GM12878 (cell line): ENCODE results near the gene SLC22A31. TPM values are rescaled to one million over a fixed set of nuclear protein-coding genes. Genes with fewer than 3 reads are reported as not detected.

Experiments used
- ATAC-seq: fragments of 200-7000 bp; cut with Tn5 transposase; 3 replicates; pipeline ENCODE4 v1.9.1; 2020; ENCODE audit warnings: mild to moderate bottlenecking, moderate library complexity
- BruUV-seq: library from RNA; stranded (reverse); fragments of 400-500 nt; replicated peaks from 2 replicates; lab custom pipeline; 2021; lab: Mats Ljungman, UMichigan
- CTCF ChIA-PET: fragments of 300-600 bp; sonication (Branson Sonifier 250); formaldehyde crosslinking; extraction: SDS; loops from one replicate; lab custom pipeline; 2021; ENCODE audit warnings: inconsistent platforms; lab: Yijun Ruan, JAX
- POLR2A ChIA-PET: fragments of 350-600 bp; formaldehyde crosslinking; extraction: SDS; loops from one replicate; lab custom pipeline; 2021; ENCODE audit warnings: inconsistent platforms; lab: Charles Lee
- RAD21 ChIA-PET: fragments of 300-600 bp; sonication (Branson Sonifier 250); formaldehyde crosslinking; loops from one replicate; lab custom pipeline; 2023; ENCODE audit warnings: antibody characterized with exemption; ENCODE audit not compliant: unreplicated experiment; lab: Charles Lee
- SMC1A ChIA-PET: fragments of 300-600 bp; sonication (Branson Sonifier 250); formaldehyde crosslinking; loops from one replicate; lab custom pipeline; 2023; ENCODE audit not compliant: unreplicated experiment, uncharacterized antibody; lab: Charles Lee
- DNase-seq: peaks from one replicate; pipeline ENCODE4 v3.0.0-alpha.2; 2011; ENCODE audit warnings: low read depth, low spot score
- FAIRE-seq: peaks from 3 replicates; lab custom pipeline; 2011; peaks lifted over from hg19 to GRCh38; lab: Jason Lieb, UNC
- H2AFZ ChIP-seq: 2 replicates; pipeline ENCODE4 v1.6.0; 2011; ENCODE audit warnings: low read depth, low read length, control low read depth; ENCODE audit not compliant: control insufficient read depth
- H3K27ac ChIP-seq: 2 replicates; pipeline ENCODE4 v1.5.1; 2011; ENCODE audit warnings: control low read depth; ENCODE audit not compliant: control insufficient read depth, insufficient read depth
- H3K27me3 ChIP-seq, 2 experiments: replicated peaks in 1 of 2; 2 replicates each; pipeline versions ENCODE4 v1.6.0 to v1.6.1; 2011; ENCODE audit warnings: low read length in 1 of 2; ENCODE audit not compliant: control insufficient read depth in 2 of 2, insufficient read depth in 2 of 2
- H3K36me3 ChIP-seq, 2 experiments: 2 replicates each; pipeline ENCODE4 v1.5.1; 2011; ENCODE audit warnings: low read length in 1 of 2; ENCODE audit not compliant: control insufficient read depth in 2 of 2, insufficient read depth in 2 of 2
- H3K4me1 ChIP-seq: 2 replicates; pipeline ENCODE4 v1.6.1; 2011; ENCODE audit warnings: mild to moderate bottlenecking, low read length, moderate library complexity, mixed read lengths; ENCODE audit not compliant: control insufficient read depth, insufficient read depth
- H3K4me2 ChIP-seq: 2 replicates; pipeline ENCODE4 v1.6.0; 2011; ENCODE audit warnings: control low read depth; ENCODE audit not compliant: control insufficient read depth, insufficient read depth
- H3K4me3 ChIP-seq: fragments of 200-600 bp; sonication (generic); 2 replicates; pipeline ENCODE4 v1.5.1; 2016
- H3K79me2 ChIP-seq: 2 replicates; pipeline ENCODE4 v1.6.0; 2011; ENCODE audit warnings: low read length; ENCODE audit not compliant: control insufficient read depth, insufficient read depth
- H3K9ac ChIP-seq: 2 replicates; pipeline ENCODE4 v1.8.0; 2011; ENCODE audit warnings: low read length, control low read depth, mixed read lengths; ENCODE audit not compliant: control insufficient read depth, insufficient read depth
- H3K9me3 ChIP-seq: replicated peaks from 3 replicates; pipeline ENCODE4 v1.5.1; 2011; ENCODE audit warnings: mild to moderate bottlenecking, low read length; ENCODE audit not compliant: control insufficient read depth, insufficient read depth
- H4K20me1 ChIP-seq: 2 replicates; pipeline ENCODE4 v1.6.0; 2011; ENCODE audit not compliant: control insufficient read depth, insufficient read depth
- LARP7 ChIP-seq: fragments of 450-650 bp; IDR thresholded peaks from 2 replicates; pipeline ENCODE4 v1.6.1; 2017; ENCODE audit warnings: mild to moderate bottlenecking
- MYC ChIP-seq: IDR thresholded peaks from 2 replicates; pipeline ENCODE4 v1.6.1; 2011; ENCODE audit warnings: mild to moderate bottlenecking, low read length, moderate library complexity, inconsistent platforms; ENCODE audit not compliant: insufficient read depth, insufficient replicate concordance, insufficient read length, severe bottlenecking
- WGBS: methylation state at CpG from one replicate; pipeline ENCODE4 v1.1.6; 2016; ENCODE audit warnings: low lambda C conversion rate; ENCODE audit not compliant: insufficient replicate concordance, insufficient coverage; ENCODE audit errors: missing lambda C conversion rate; 5-methylcytosine and 5-hydroxymethylcytosine counted together
- in situ Hi-C: fragments of 300-500 bp; cut with MboI; formaldehyde crosslinking; loops from 9 replicates; pipeline ENCODE4 v1.14.3; 2018; ENCODE audit warnings: mixed read lengths
- intact Hi-C: fragments of 100-400 bp; cut with micrococcal nuclease; formaldehyde crosslinking; loops from one replicate; pipeline ENCODE4 v1.14.2; 2022; ENCODE audit not compliant: unreplicated experiment
- polyA plus RNA-seq, 11 experiments: library from polyadenylated mRNA; depleted of rRNA in 4 of 11; unstranded in 6 of 11; stranded (reverse) in 5 of 11; fragments of >200 nt; fragmentation: Nextera tagmentation in 4 of 11; fragmentation: Illumina TruSeq in 1 of 11; extraction: Ambion mirVana in 4 of 11; extraction: Trizol in 1 of 11; gene quantifications; 1 replicate in 1 of 11; 2 replicates in 10 of 11; pipeline versions ENCODE4 v1.2.1 to v1.2.3, GENCODE V29; 2011 to 2016; ENCODE audit warnings: inconsistent platforms in 2 of 11, missing spikeins in 2 of 11, low read depth in 1 of 11
- total RNA-seq, 4 experiments: library from RNA; depleted of rRNA in 3 of 4; stranded (reverse); fragments of >200 nt in 3 of 4; fragmentation: Illumina TruSeq in 1 of 4; extraction: Trizol in 1 of 4; gene quantifications; 2 replicates each; pipeline versions ENCODE4 v1.2.1 to v1.2.3, GENCODE V29; 2013 to 2021
- TF ChIP-seq, protein P1 (sequence below): IDR thresholded peaks from 2 replicates; pipeline ENCODE4 v1.6.1; 2011; ENCODE audit warnings: borderline replicate concordance, low read depth, mild to moderate bottlenecking, moderate library complexity, mixed read lengths, low read length; ENCODE audit not compliant: insufficient read depth; ENCODE audit errors: extremely low read length

Gene SLC22A31
- total and polyA plus RNA-seq, 10 of the 15 experiments (the other 5 are each of a cell fraction or from before 2014, with no cell fraction given): 0.13 to 0.24 (median 0.23) TPM; not detected in 7

DNA sequence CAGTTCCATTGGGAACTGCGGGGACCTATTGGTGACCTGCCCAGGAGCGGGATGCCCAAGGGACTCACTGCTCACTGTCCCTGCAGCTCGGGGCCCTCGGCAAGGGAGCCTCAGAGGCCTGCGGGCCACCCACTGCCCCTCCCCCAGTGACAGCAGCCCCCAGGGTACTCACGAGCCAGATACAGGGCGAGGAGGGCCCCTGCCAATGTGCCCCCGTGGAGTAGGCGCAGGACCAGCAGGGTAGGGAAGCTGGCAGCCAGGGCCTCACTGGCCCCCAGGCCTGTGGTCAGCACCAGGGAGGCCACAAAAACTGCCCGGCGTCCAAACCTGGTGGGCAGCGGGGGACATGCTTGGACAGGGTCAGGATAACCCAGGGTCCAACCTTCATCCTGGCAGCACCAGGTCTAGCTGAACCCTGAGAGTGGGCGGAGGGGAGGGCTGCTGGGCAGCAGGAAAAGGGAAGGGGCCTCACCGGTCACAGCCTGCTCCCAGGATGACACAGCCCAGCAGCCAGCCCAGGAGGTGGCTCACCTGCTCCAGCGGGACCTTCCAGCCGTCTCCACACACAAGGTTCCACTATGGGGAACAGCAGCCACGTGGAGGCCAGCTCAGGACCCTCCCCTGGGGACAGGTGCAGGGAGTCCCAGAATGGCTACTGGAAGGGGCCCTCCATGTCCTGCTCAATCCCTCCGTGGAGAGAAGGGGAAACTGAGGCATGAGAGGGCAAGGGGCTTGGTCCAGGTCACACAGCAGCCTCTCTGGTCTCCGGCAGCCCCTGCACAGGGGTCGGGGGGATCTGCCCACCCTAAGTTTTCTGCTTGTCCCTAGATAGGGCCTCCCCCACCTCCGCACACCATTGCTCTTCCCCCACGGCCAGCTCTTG lies 855 bp downstream of the SLC22A31 start:
- H3K27me3 ChIP-seq: peaks cover 3 to 9% of the 10 kb centered on the region in 2 experiments; a peak in 3 of 4 replicates
- FAIRE-seq: no peak
- DNase-seq: no peak
- peaks cover 3% of the 10 kb centered on the region; the same call in 1 of the 3 replicates for H3K9me3 ChIP-seq
- H3K4me1 ChIP-seq: no peaks in the 10 kb centered on the region
- no peak overlapping the region for H3K4me2 ChIP-seq
- 47% methylated on average over 20 of the region's 22 CpGs for WGBS
- no peak overlapping the region for H2AFZ ChIP-seq
- intact Hi-C loops: no loop called here
- in situ Hi-C loops: no loop called here
- BruUV-seq: no TSS peak
- TF ChIP-seq, protein P1, sequence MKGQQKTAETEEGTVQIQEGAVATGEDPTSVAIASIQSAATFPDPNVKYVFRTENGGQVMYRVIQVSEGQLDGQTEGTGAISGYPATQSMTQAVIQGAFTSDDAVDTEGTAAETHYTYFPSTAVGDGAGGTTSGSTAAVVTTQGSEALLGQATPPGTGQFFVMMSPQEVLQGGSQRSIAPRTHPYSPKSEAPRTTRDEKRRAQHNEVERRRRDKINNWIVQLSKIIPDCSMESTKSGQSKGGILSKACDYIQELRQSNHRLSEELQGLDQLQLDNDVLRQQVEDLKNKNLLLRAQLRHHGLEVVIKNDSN: no peak
- TF ChIP-seq MYC (no peak), LARP7 (no peak)
- H4K20me1 ChIP-seq: no peaks in the 10 kb centered on the region
- no peaks in the 10 kb centered on the region for H3K36me3 ChIP-seq
- ChIA-PET SMC1A (no interaction called here), CTCF (no interaction called here), RAD21 (interaction anchor here (0.7 kb wide), 1 partner anchor 123 kb away, joined by 3 read pairs; no protein-coding TSS in a partner anchor), POLR2A (no interaction called here)
- no peak overlapping the region for H3K27ac ChIP-seq
- H3K9ac ChIP-seq: no peak overlapping the region
- ATAC-seq: no peak
- no peaks in the 10 kb centered on the region for H3K79me2 ChIP-seq
- H3K4me3 ChIP-seq: no peak overlapping the region
